Measurements from ENCODE around the gene USP40.

The USP40 gene

GRCh38 chr2:233498126-233498525 lies 68.5 kb downstream of the USP40 start:
- H3K4me3 ChIP-seq (ENCODE audit: control insufficient read depth, low read depth, low read length), result no peak overlapping the region
- no peak for TF ChIP-seq CTCF (conservative IDR thresholded peaks at IDR 0.05; ENCODE audit: control insufficient read depth, insufficient read depth, low read depth, low read length)
- no peak for DNase-seq (ENCODE audit: low read depth)

GRCh38 chr2:233497692-233498091 lies 68.9 kb downstream of the USP40 start:
- H3K4me3 ChIP-seq (ENCODE audit: control insufficient read depth, low read depth, low read length), result no peak overlapping the region
- TF ChIP-seq CTCF (conservative IDR thresholded peaks at IDR 0.05; ENCODE audit: control insufficient read depth, insufficient read depth, low read depth, low read length), result no peak
- DNase-seq (ENCODE audit: low read depth), result no peak

GRCh38 chr2:233495503-233496496 lies 70.8 kb downstream of the USP40 start:
- TF ChIP-seq CTCF (conservative IDR thresholded peaks at IDR 0.05; ENCODE audit: control insufficient read depth, insufficient read depth, low read depth, low read length), result no peak

GRCh38 chr2:233492751-233493150 lies 73.8 kb downstream of the USP40 start:
- H3K4me3 ChIP-seq (ENCODE audit: control insufficient read depth, low read depth, low read length), result no peak overlapping the region
- TF ChIP-seq CTCF (conservative IDR thresholded peaks at IDR 0.05; ENCODE audit: control insufficient read depth, insufficient read depth, low read depth, low read length), result no peak
- no peak for DNase-seq (ENCODE audit: low read depth)

More at GRCh38 chr2:233495503-233496496, 70.8 kb downstream of the USP40 start:
- DNase-seq (ENCODE audit: low read depth), result no peak
- no peak overlapping the region for H3K4me3 ChIP-seq (ENCODE audit: control insufficient read depth, low read depth, low read length)

GRCh38 chr2:233492078-233492477 lies 74.5 kb downstream of the USP40 start:
- no peak for DNase-seq (ENCODE audit: low read depth)
- TF ChIP-seq CTCF (conservative IDR thresholded peaks at IDR 0.05; ENCODE audit: control insufficient read depth, insufficient read depth, low read depth, low read length), result no peak
- no peak overlapping the region for H3K4me3 ChIP-seq (ENCODE audit: control insufficient read depth, low read depth, low read length)

- TF ChIP-seq CTCF (conservative IDR thresholded peaks at IDR 0.05; ENCODE audit: control insufficient read depth, insufficient read depth, low read depth, low read length), result no peak
- no peak overlapping the region for H3K4me3 ChIP-seq (ENCODE audit: control insufficient read depth, low read depth, low read length)
- DNase-seq (ENCODE audit: low read depth), result no peak
Measured at GRCh38 chr2:233491326-233491725, 75.3 kb downstream of the USP40 start.

Measured in fibroblast of mammary gland (primary cell).